Vagina (tissue), 2 donors: Measurements from ENCODE around the gene ANKS1A.

ENCODE experiments used
- POLR2A ChIP-seq, 2 donors: fragments of 450-650 bp; IDR thresholded peaks; one replicate each; pipeline ENCODE4 v1.6.1; 2017; ENCODE audit warnings: antibody characterized with exemption in 2 of 2, mild to moderate bottlenecking in 2 of 2, moderate library complexity in 2 of 2
- POLR2AphosphoS5 ChIP-seq, 2 donors: sonication (generic); formaldehyde crosslinking; IDR thresholded peaks; one replicate each; pipeline ENCODE4 v1.9.0; 2017; ENCODE audit warnings: antibody characterized with exemption in 2 of 2, mild to moderate bottlenecking in 2 of 2, low read depth in 1 of 2; ENCODE audit not compliant: insufficient read depth in 1 of 2
- TF ChIP-seq, protein P1 (sequence below), 3 experiments: fragments of 450-650 bp in 2 of 3; fragments of 200-600 bp in 1 of 3; sonication (generic) in 1 of 3; IDR thresholded peaks; one replicate each; pipeline ENCODE4 v1.5.1; 2017 to 2019; ENCODE audit warnings: antibody characterized with exemption in 3 of 3, mild to moderate bottlenecking in 2 of 3, moderate library complexity in 2 of 3

DNA sequence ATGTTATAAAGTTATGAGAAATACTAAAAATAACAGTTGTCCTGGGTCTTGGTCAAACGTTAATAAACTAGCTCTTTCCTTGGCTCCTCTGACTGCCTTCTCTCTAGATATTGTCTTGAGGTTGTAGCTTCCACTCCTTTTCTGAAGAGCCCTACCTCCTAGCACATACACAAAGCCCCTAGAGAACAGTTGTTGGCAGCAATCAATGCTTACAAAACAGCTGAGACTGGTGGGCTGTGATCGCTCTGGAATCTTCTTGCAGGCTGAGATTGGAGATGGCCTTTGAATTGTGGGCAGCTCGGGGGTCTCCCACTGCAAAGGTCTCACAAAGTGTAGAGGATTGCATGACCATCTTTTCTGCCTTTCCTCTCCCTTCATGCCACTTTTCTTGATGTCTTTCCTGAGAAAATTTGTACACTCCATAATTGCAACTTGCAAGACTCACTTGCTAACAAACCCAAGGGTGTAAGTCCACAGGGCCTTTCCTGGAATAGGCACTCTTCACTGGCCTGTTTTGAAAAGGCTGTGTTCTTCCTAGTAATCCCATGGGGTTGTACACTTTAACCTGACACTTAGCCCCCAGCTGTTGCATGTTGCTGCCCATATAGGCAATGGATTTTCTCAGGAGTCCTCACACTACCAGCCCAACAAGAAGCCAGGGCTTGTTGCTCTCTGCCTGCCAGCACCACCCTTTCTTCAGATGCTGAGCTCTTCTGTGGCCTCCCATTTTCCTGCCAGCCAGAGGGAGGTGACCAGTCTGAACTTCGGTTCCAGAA is 152.2 kb downstream of the ANKS1A start:
- TF ChIP-seq POLR2A (IDR thresholded peaks at IDR 0.05) (no peak), POLR2AphosphoS5 (IDR thresholded peaks at IDR 0.05; ENCODE audit: insufficient read depth in 1 of 2, low read depth in 1 of 2) (no peak)
- TF ChIP-seq, protein P1, sequence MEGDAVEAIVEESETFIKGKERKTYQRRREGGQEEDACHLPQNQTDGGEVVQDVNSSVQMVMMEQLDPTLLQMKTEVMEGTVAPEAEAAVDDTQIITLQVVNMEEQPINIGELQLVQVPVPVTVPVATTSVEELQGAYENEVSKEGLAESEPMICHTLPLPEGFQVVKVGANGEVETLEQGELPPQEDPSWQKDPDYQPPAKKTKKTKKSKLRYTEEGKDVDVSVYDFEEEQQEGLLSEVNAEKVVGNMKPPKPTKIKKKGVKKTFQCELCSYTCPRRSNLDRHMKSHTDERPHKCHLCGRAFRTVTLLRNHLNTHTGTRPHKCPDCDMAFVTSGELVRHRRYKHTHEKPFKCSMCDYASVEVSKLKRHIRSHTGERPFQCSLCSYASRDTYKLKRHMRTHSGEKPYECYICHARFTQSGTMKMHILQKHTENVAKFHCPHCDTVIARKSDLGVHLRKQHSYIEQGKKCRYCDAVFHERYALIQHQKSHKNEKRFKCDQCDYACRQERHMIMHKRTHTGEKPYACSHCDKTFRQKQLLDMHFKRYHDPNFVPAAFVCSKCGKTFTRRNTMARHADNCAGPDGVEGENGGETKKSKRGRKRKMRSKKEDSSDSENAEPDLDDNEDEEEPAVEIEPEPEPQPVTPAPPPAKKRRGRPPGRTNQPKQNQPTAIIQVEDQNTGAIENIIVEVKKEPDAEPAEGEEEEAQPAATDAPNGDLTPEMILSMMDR (IDR thresholded peaks at IDR 0.05) = no peak
